Muscle of arm (tissue), 12 donors: ENCODE results near the gene MLH1. TPM values are rescaled to one million over a fixed set of nuclear protein-coding genes. Genes with fewer than 3 reads are reported as not detected.
"Not testable (repeated sequence)": the region's sequence is repeated elsewhere in the genome, so short reads cannot be mapped to it uniquely, and the experiment has no call there.

Experiments used
- DNase-seq: peaks from one replicate; pipeline ENCODE4 v3.0.0-alpha.2; 2013
- polyA plus RNA-seq, 12 donors: library from polyadenylated mRNA; unstranded; fragments of 120-200 nt; gene quantifications; one replicate each; pipeline ENCODE4 v1.2.1, GENCODE V29; 2013; ENCODE audit not compliant: insufficient read length in 12 of 12

MLH1 gene
- polyA plus RNA-seq, 12 donors: 33.5 to 59.2 (median 48.6) TPM; not detected in 1

- peak; percentile 78 for DNase-seq
Measured at GRCh38 chr3:37030588-37030987, 37.3 kb downstream of the MLH1 start.

GRCh38 chr3:37031096-37031682, 37.9 kb downstream of the MLH1 start:
- DNase-seq: no peak

- peak; percentile 59 for DNase-seq
Measured at GRCh38 chr3:37032961-37033360, 39.6 kb downstream of the MLH1 start.

DNA sequence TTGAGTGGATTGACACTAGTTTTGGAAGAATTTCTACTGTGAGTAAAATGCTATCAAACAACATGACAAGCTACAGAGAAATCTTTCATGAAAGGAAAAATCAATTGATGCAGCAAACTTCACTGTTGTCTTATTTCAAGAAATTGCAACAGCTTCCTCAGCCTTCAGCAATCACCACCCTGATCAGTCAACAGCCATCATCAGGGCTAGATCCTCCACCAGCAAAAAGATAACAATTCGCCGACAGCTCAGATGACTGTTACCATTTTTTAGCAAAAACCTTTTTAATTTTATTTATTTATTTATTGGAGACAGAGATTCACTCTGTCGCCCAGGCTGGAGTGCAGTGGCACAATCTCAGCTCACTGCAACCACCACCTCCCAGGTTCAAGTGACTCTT, 44.0 kb downstream of the MLH1 start:
- DNase-seq: no peak

GRCh38 chr3:37039161-37039846, 46.0 kb downstream of the MLH1 start:
- no peak for DNase-seq

DNA sequence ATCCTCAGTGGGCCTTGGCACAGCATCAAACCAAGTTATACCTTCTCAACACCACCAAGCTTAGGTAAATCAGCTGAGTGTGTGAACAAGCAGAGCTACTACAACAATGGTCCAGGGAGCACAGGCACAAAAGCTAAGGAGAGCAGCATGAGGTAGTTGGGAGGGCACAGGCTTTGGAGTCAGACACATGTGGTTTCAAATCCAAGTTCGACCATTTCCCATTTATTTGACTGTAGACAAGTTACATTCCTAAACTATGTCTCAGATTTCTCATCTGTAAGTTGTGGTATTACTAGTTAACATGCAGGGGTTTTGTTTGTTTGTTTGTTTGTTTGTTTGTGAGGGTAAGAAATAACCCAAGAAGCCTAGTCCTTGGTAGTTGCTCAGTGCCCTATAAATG, 46.9 kb downstream of the MLH1 start:
- no peak for DNase-seq

DNA sequence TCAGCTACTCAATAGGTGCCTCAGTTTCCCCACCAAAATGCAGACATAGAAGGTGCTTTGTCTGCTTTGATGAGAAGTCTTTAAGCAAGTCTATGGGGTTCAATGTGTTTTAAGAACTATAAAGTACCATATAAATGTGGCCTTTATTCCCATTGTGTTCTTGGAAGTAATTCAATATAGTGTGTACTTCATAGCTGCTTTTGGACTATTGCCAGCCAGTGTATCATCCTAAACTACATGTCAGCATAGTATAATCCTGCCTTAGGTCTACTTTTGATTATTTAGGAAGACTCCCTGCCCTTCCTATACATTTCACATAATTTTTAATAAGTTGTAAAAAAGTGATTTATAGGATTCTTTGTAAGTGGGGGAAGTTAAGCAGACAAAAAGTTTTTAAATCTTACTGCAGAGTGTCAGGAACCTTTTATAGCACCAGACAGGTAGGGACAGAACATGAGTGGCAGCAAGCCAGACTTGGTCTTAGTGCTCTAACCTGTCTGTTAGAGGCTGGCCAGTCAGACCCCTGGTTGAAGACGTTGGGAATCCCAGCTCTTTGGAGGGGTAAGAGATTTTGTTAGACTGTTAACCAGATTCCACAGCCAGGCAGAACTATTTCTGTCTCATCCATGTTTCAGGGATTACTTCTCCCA, 48.4 kb downstream of the MLH1 start:
- DNase-seq: no peak

DNA sequence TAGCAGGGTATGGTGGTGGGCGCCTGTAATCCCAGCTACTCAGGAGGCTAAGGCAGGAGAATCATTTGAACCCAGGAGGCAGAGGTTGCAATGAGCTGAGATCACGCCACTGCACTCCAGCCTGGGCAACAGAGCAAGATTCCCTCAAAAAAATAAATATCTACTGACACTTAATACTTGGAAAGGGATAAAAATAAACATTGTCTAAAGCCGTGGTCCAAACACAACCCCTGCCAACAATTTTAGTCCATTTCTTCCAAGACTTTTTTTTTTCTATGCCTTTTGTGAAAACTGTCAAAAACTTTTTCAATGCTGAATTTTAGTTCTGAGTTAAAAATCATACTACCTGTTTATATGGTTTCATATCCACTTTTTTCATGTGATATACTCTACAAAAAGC, 49.4 kb downstream of the MLH1 start:
- DNase-seq: not testable (repeated sequence)

DNA sequence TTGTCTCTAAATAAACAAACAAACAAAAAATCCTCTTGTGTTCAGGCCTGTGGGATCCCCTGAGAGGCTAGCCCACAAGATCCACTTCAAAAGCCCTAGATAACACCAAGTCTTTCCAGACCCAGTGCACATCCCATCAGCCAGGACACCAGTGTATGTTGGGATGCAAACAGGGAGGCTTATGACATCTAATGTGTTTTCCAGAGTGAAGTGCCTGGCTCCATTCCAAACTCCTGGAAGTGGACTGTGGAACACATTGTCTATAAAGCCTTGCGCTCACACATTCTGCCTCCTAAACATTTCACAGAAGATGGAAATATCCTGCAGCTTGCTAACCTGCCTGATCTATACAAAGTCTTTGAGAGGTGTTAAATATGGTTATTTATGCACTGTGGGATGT, 57.0 kb downstream of the MLH1 start:
- peak; percentile 81 for DNase-seq

DNA sequence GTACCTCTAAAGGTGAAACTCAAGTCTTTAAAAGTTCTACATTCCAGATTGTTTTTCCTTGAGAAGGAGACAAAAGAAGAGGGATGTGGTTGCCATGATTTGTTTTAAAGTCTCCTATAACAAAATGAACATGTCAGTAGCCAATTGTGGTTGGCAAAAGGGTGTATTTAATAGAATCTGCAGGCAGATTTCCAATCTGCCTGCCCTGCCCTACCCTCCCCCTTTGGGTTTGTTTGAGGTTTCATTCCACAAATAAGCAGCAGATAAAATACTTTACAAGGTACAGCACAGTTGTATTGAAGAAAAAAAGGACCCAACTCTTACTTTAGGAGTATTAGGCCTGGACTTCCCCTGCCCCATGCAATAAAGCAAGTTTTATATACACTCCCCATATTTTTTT, 59.5 kb downstream of the MLH1 start:
- DNase-seq: no peak

DNA sequence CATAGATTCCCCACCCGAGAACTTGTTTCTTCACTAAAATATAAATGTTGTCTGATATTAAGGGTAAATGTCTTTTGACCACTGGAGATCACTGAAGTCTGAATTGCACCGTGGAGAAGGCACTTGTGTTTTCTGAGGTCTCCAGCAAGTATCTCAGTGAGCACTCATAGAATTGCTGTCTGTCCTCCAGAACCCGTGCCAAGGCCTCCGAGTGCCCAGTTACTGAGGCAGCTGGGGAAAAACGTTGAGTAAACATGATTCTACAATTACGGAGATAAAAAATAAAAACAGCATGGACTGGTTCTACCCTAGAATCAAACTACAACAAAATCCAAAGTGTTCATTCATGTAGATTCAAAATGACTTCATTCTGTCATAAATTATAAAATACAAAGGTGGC, 60.0 kb downstream of the MLH1 start:
- DNase-seq: no peak

DNA sequence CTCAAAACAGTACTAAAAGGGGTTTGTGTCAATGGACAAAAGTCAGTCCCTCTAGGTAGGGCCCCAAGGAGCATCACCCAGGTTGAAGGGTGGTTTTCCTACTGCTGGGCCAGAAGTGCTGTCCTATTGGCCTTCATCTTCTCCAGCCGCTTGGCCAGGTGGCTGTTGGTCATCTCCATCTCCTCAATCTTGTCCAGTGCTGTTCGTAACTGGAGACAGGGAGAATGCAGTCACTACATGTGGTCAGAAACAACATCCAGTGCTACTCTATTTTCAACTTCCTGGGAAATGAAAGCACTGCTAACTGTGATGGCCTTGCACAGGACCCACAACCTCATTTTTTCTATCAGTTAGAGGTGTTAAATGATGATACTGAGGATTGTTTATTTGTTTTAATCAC, 60.4 kb downstream of the MLH1 start:
- DNase-seq: no peak

DNA sequence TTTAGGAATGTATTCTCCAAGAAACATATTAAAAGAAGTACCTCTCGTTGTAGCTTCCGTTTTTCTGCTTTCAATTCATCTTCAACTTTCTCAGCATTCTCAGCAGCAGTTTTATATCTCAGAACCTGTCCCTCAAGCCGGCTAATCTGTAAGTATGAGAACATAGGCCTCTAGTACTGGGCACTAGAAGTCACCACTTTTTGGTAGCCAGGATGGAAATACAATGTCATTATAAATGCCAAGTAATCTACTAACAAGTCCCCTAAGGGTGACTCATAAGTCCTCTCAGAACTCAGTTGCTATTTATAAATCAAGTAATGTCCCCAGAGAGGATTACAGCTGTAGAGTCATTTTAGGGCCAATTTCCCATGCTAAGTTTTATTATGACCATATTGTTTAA, 61.1 kb downstream of the MLH1 start:
- peak; percentile 77 for DNase-seq

DNA sequence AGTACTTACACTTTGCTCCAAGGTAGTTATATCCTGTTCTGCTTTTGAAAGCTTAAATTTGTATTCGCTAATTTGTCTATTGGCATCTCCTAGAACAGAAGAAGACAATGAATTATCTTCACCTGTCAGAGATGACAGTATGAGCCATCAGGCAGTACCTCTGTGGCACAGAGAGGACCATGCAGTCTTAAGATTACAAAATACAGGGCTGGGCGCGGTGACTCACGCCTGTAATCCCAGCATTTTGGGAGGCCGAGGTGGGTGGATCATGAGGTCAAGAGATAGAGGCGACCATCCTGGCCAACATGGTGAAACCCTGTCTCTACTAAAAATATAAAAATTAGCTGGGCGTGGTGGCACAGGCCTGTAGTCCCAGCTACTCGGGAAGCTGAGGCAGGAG, 61.8 kb downstream of the MLH1 start:
- not testable (repeated sequence) for DNase-seq

- no peak for DNase-seq
Measured at GRCh38 chr3:37056826-37057225, 63.5 kb downstream of the MLH1 start.

DNA sequence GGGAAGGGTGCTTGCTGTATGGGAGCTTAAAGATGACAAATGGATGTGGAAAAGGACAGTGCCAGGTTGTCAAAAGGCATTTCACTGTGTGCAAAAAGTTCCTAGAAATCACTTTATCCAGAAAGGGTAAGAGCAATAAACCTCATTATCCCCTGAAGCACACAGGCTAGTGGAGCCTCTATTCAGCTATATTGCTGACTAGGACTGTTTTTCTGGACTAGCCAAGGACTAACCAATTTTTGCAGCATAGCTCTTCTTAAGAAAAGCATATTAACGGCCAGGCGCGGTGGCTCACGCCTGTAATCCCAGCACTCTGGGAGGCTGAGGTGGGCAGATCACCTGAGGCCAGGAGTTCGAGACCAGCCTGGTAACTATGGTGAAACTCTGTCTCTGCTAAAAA, 64.8 kb downstream of the MLH1 start:
- no peak for DNase-seq

- no peak for DNase-seq
Measured at GRCh38 chr3:37064747-37065146, 71.4 kb downstream of the MLH1 start.

- no peak for DNase-seq
Measured at GRCh38 chr3:37067577-37067976, 74.3 kb downstream of the MLH1 start.

- DNase-seq: no peak
Measured at GRCh38 chr3:37068031-37068430, 74.7 kb downstream of the MLH1 start.

GRCh38 chr3:37071921-37072320, 78.6 kb downstream of the MLH1 start:
- DNase-seq: no peak

- DNase-seq: peak; percentile 73
Measured at GRCh38 chr3:37072892-37073291, 79.6 kb downstream of the MLH1 start.

DNA sequence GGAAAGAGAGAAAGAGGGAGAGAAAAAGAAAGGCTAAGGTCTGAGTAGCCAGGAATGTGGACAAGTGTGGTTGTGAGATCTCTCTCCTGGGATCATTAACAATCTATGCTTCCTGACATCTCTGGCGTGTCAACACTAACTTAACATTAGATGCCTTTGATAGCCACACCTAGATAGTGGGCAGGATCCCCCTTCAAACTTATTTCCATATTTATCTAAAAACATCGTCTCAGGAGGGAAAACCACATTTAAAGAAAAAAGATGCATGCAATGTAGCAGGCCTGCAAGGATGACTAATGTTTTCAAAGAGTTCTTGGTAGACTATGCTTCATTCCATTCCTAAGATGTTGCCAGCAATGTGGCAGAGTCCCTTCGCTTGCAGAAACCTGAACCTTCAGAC, 80.9 kb downstream of the MLH1 start:
- DNase-seq: no peak

DNA sequence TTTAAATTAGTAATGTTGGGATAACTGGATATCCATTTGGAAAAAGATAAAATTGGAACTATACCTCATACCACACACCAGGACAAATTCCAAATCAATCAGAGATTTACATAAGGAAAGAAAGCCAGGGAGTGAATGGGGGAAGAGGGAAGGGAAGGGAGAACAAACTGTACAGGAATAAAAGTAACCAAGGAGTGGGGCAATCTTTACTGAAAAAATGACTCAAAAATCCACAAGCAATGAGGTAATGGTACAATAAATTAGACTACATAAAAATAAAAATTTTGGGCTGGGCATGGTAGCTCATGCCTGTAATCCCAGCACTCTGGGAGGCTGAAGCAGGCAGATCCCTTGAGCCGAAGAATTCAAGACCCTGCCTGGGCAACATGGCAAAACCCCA, 82.6 kb downstream of the MLH1 start:
- no peak for DNase-seq

DNA sequence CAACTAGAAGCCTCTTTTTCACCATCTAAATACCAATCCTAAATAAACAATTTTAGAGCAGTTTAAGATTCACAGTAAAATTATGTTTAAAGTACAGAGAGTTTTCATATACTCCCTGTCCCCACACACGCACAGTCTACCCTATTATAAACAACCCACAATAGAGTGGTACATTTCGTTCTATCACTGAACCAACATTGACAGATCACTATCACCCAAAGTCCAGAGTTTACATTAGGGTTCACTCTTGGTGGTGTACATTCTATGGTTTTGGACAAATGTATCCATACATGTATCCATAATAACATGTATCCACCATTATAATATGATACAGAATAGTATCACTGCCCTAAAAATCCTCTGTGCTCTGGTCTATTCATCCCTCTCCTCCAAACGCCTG, 89.0 kb downstream of the MLH1 start:
- no peak for DNase-seq
